ENCODE results near the gene ARHGEF11.

DNA sequence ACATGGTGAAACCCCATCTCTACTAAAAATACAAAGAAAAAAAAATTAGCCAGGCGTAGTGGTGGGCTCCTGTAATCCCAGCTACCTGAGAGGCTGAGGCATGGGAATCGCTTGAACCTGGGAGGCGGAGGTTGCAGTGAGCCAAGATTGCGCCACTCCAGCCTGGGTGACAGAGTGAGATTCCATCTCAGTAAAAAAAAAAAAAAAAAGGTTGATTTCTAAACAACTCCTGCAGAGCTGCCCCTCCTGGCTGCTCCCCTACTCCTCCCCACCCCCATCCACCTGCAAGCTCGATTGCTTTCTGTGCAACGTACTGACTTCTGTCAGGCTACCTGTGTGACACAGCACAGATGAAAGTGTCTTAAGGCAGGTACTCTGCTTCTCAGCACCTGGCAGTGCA, 40.8 kb upstream of the ARHGEF11 start:
- TF ChIP-seq, protein P1, sequence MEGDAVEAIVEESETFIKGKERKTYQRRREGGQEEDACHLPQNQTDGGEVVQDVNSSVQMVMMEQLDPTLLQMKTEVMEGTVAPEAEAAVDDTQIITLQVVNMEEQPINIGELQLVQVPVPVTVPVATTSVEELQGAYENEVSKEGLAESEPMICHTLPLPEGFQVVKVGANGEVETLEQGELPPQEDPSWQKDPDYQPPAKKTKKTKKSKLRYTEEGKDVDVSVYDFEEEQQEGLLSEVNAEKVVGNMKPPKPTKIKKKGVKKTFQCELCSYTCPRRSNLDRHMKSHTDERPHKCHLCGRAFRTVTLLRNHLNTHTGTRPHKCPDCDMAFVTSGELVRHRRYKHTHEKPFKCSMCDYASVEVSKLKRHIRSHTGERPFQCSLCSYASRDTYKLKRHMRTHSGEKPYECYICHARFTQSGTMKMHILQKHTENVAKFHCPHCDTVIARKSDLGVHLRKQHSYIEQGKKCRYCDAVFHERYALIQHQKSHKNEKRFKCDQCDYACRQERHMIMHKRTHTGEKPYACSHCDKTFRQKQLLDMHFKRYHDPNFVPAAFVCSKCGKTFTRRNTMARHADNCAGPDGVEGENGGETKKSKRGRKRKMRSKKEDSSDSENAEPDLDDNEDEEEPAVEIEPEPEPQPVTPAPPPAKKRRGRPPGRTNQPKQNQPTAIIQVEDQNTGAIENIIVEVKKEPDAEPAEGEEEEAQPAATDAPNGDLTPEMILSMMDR (conservative IDR thresholded peaks at IDR 0.05; ENCODE audit: low read depth, low read length): no peak
- no peak for TF ChIP-seq EZH2 (IDR thresholded peaks at IDR 0.05; ENCODE audit: borderline replicate concordance, low read depth, low read length, poor library complexity, severe bottlenecking)
